Measurements from ENCODE around the gene AQP7.

AQP7 gene

DNA sequence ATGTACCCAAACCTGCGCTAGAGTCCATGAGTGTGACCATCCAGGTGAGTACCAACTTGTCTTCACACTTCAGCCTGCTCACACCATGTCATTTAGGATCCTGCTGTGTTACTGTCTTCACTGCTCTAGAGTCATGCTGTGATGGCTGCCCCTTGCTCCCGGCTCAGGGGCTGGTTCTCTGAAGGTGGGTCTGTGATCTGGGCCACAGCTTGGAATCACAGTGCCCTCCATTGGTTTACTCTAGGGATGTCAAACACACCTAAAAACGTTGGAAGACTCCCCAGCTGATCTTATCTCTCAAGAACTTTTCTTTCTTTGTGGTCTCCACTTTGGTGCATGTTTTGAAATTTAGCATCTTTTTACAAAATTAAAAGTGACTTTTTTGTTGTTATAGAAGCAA, 58.2 kb downstream of the AQP7 start:
- Mint-ChIP-seq H3K4me3 (no peak overlapping the region), H3K27ac (no peak overlapping the region), H3K9me3 (peaks cover 4% of the 10 kb centered on the region), H3K36me3 (peaks cover 100% of the 10 kb centered on the region), H3K4me1 (peaks cover 18% of the 10 kb centered on the region)
- no peak for ATAC-seq
- DNase-seq (ENCODE audit: low spot score in 2 of 2) = no peak

- no peak for DNase-seq (ENCODE audit: low spot score in 2 of 2)
- H3K9me3 Mint-ChIP-seq = peaks cover 5% of the 10 kb centered on the region
- H3K36me3 Mint-ChIP-seq = peaks cover 94% of the 10 kb centered on the region
- peaks cover 22% of the 10 kb centered on the region for H3K4me1 Mint-ChIP-seq
- peak overlapping the region; percentile 26 for H3K27ac Mint-ChIP-seq
- ATAC-seq = no peak
- H3K4me3 Mint-ChIP-seq = no peak overlapping the region
Observed at GRCh38 chr9:33341182-33341581, 61.2 kb downstream of the AQP7 start.

DNA sequence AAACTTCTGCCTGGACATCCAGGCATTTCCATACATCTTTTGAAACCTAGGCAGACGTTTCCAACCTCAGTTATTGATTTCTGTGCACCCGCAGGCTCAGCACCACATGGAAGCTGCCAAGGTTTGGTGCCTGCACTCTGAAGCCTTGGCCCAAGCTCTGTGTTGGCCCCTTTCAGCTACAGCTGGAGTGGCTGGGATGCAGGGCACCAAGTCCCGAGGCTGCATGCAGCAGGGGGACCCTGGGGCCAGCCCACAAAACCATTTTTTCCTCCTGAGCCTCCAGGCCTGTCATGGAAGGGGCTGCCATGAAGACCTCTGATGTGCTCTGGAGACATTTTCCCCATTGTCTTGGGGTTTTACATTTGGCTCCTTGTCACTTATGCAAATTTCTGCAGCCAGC, 62.2 kb downstream of the AQP7 start:
- Mint-ChIP-seq H3K9me3 (peaks cover 5% of the 10 kb centered on the region), H3K4me1 (peaks cover 22% of the 10 kb centered on the region), H3K4me3 (no peak overlapping the region), H3K36me3 (peaks cover 84% of the 10 kb centered on the region), H3K27ac (peak overlapping the region; percentile 26)
- DNase-seq (ENCODE audit: low spot score in 2 of 2) (no peak), ATAC-seq (no peak)

Measured in stimulated activated effector memory CD8-positive, alpha-beta T cell treated with anti-CD3 and anti-CD28 coated beads, Interleukin-12 subunit alpha, Interleukin-12 subunit beta, amount 100 ng/mL, for 72 hours (primary cell).